ENCODE data around the gene KCNJ9. TPM values are rescaled to one million over a fixed set of nuclear protein-coding genes. Genes with fewer than 3 reads are reported as not detected.
A peak's percentile ranks its signal among the peaks of the same experiment; 100 is the strongest.

The KCNJ9 gene
- total RNA-seq, 6 experiments from 2014 or later: not detected

- TF ChIP-seq CTCF (IDR thresholded peaks at IDR 0.05): no peak
- no peak overlapping the region for H3K4me3 Mint-ChIP-seq
- H3K27me3 Mint-ChIP-seq (ENCODE audit: insufficient read depth): peaks cover 61% of the 10 kb centered on the region
- no peak for DNase-seq
- no peaks in the 10 kb centered on the region for H3K9me3 Mint-ChIP-seq
- H3K36me3 Mint-ChIP-seq (ENCODE audit: low read depth): no peaks in the 10 kb centered on the region
- H3K27ac Mint-ChIP-seq: no peak overlapping the region
- peaks cover 6% of the 10 kb centered on the region; the same call in 1 of the 2 replicates for H3K4me1 Mint-ChIP-seq (ENCODE audit: low read depth)
These were observed 13.1 kb upstream of the KCNJ9 start for GRCh38 chr1:160068225-160068624.

DNA sequence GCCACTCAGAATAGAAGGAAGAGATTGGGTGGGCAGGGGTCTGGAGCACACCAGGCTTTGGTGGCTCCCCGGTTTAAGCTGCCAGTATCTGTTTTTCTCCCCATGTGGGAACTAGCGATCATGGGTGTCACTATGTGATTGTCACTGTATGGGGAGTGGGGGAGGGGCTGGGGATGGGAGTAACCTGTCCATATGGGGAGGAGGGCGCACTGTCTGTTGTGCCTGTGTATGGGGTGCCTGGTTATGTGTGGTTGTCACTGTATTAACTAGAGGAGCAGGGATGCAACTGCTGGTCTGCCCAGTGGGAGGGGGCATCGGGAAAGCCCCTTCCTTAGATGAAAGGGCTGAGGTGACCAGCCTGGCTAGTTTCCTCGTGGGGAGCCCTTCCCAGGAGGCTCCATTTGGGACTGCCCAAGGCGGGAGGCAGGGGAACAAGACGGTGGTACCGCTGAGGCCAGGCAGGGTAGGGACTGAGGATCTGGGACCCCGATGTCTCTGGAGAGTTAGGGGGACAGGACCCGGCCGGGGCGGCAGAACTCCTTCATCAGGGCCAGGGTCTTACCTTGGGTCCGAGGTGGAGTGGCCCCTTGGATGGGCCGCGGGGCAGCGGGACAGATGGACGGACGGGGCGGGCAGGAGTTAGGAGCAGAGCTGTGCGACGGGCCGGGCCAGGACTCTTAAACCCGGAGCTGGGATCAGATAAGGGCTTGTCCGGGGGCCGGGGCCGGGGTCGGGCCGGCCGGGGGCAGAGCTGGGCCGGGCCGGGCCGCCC lies 11.7 kb upstream of the KCNJ9 start, which contains the start of gene KCNJ10:
KCNJ10 (minus strand) TSS at position 701 of the 772 bp plus-strand sequence. CDS start 27,628 bp downstream, outside the sequence.
- Mint-ChIP-seq H3K27me3 (ENCODE audit: insufficient read depth) (peaks cover 59% of the 10 kb centered on the region), H3K27ac (no peak within 1 kb of the TSS), H3K9me3 (no peaks in the 10 kb centered on the region), H3K36me3 (ENCODE audit: low read depth) (no peaks in the 10 kb centered on the region), H3K4me3 (peak within 1 kb of the TSS; percentile 84), H3K4me1 (ENCODE audit: low read depth) (peaks cover 6% of the 10 kb centered on the region; the same call in 1 of the 2 replicates)
- DNase-seq: no peak
- no peak for TF ChIP-seq CTCF (IDR thresholded peaks at IDR 0.05)

GRCh38 chr1:160070243-160071163 lies 10.8 kb upstream of the KCNJ9 start:
- H3K4me1 Mint-ChIP-seq (ENCODE audit: low read depth): peaks cover 6% of the 10 kb centered on the region; the same call in 1 of the 2 replicates
- H3K27me3 Mint-ChIP-seq (ENCODE audit: insufficient read depth): peaks cover 59% of the 10 kb centered on the region
- TF ChIP-seq CTCF (IDR thresholded peaks at IDR 0.05): no peak
- H3K4me3 Mint-ChIP-seq: peak overlapping the region; percentile 84
- peak; percentile 19 for DNase-seq
- H3K27ac Mint-ChIP-seq: no peak overlapping the region
- no peaks in the 10 kb centered on the region for H3K36me3 Mint-ChIP-seq (ENCODE audit: low read depth)
- H3K9me3 Mint-ChIP-seq: no peaks in the 10 kb centered on the region

- TF ChIP-seq CTCF (IDR thresholded peaks at IDR 0.05): no peak
- no peak overlapping the region for H3K4me3 Mint-ChIP-seq
- H3K27me3 Mint-ChIP-seq (ENCODE audit: insufficient read depth): peaks cover 58% of the 10 kb centered on the region
- peaks cover 6% of the 10 kb centered on the region; the same call in 1 of the 2 replicates for H3K4me1 Mint-ChIP-seq (ENCODE audit: low read depth)
- H3K9me3 Mint-ChIP-seq: no peaks in the 10 kb centered on the region
- no peak for DNase-seq
- no peak overlapping the region for H3K27ac Mint-ChIP-seq
- H3K36me3 Mint-ChIP-seq (ENCODE audit: low read depth): no peaks in the 10 kb centered on the region
These were observed 10.0 kb upstream of the KCNJ9 start for GRCh38 chr1:160071289-160071688.

- no peak for DNase-seq
- H3K9me3 Mint-ChIP-seq: no peaks in the 10 kb centered on the region
- H3K27me3 Mint-ChIP-seq (ENCODE audit: insufficient read depth): peaks cover 50% of the 10 kb centered on the region
- no peak for TF ChIP-seq CTCF (IDR thresholded peaks at IDR 0.05)
- H3K4me1 Mint-ChIP-seq (ENCODE audit: low read depth): peaks cover 6% of the 10 kb centered on the region; the same call in 1 of the 2 replicates
- no peak overlapping the region for H3K27ac Mint-ChIP-seq
- no peaks in the 10 kb centered on the region for H3K36me3 Mint-ChIP-seq (ENCODE audit: low read depth)
- no peak overlapping the region for H3K4me3 Mint-ChIP-seq
These were observed 6.5 kb upstream of the KCNJ9 start for GRCh38 chr1:160074865-160075264.
